ENCODE data around the gene RALGDS.
A peak's percentile ranks its signal among the peaks of the same experiment; 100 is the strongest.

Gene RALGDS

DNA sequence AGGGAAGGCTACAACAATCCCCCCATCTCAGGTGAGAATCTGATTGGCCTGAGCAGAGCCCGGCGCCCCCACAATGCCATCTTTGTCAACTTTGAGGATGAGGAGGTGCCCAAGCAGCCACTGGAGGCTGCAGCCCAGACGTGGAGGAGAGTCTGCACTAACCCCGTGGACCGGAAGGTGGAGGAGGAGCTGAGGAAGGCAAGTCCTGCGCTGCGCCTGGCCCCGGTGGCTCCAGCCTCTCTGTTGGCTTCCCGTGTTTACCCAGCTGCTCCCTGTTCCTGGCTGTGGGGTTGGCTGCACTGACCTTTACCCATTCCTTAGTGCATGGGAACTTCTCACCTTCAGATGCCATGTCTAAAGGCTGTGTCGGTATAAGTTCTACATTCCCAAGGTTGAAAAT, 70.3 kb downstream of the RALGDS start:
- no peak for DNase-seq

GRCh38 chr9:133050142-133050541, 70.9 kb downstream of the RALGDS start:
- DNase-seq: peak in 6 of 14 donors; percentile 8 to 66 (median 28)

DNA sequence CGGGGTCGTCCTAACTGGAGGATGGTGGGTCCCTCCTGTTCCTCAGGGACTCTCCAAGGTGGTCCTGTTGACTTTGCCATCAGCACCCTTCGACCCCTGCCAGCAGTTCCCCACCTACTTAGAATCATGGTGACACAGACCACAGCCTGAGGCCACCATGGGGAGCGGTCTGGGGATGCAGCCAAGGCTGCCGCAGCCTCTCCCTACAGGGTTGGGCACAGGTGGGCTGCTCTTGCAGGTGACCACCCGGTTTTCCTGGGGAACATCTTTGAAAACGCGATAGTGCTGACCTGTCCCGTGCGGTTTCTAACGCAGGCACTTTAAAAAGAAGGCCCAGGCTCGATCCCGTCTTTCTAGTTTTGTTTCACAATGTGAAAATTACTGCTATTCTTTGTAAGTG, 72.0 kb downstream of the RALGDS start:
- DNase-seq: no peak

DNA sequence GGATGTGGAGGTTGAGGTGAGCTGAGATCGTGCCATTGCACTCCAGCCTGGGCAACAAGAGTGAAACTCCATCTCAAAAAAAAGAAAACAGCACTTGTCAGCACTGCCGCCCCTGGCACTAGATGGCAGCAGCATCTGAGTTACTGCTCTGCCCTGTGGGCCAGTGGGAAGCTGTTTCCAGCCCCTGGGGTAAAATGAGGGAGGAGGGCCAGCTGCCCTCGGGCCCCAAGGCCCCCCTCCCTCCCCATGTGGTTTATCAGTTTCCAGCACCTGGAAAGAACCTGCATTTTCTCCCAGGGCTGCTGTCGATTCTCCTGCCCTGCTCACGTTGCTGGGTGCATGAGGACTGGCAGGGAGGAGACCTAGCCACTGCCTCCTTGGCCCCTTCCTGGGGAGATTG, 72.4 kb downstream of the RALGDS start:
- DNase-seq: peak in 4 of 14 donors; percentile 2 to 27 (median 26)
